Measurements from ENCODE around the gene KLF17.
"Not testable (repeated sequence)": the region's sequence is repeated elsewhere in the genome, so short reads cannot be mapped to it uniquely, and the experiment has no call there.

DNA sequence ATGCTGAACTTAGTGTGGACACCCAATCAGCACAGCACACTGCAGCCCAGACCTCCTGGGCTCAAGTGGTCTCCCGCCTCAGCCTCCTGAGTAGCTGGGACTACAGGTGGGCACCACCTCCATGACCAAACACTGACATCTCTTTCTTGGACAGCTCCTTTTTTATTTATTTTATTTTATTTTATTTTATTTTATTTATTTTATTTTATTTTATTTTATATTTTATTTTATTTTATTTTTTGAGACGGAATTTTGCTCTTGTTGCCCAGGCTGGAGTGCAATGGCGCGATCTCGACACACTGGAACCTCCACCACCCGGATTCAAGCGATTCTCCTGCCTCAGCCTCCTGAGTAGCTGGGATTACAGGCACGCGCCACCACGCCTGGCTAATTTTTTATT is 1.3 kb upstream of the KLF17 start:
- TF ChIP-seq, protein P1, sequence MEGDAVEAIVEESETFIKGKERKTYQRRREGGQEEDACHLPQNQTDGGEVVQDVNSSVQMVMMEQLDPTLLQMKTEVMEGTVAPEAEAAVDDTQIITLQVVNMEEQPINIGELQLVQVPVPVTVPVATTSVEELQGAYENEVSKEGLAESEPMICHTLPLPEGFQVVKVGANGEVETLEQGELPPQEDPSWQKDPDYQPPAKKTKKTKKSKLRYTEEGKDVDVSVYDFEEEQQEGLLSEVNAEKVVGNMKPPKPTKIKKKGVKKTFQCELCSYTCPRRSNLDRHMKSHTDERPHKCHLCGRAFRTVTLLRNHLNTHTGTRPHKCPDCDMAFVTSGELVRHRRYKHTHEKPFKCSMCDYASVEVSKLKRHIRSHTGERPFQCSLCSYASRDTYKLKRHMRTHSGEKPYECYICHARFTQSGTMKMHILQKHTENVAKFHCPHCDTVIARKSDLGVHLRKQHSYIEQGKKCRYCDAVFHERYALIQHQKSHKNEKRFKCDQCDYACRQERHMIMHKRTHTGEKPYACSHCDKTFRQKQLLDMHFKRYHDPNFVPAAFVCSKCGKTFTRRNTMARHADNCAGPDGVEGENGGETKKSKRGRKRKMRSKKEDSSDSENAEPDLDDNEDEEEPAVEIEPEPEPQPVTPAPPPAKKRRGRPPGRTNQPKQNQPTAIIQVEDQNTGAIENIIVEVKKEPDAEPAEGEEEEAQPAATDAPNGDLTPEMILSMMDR (IDR thresholded peaks at IDR 0.05), result not testable (repeated sequence)
- not testable (repeated sequence) for TF ChIP-seq EZH2 (IDR thresholded peaks at IDR 0.05; ENCODE audit: borderline replicate concordance, insufficient read depth, low read depth, low read length, poor library complexity, severe bottlenecking)
